ENCODE measurements around the gene DBH. TPM values are rescaled to one million over a fixed set of nuclear protein-coding genes. Genes with fewer than 3 reads are reported as not detected.
"Not testable (repeated sequence)": the region's sequence is repeated elsewhere in the genome, so short reads cannot be mapped to it uniquely, and the experiment has no call there.

DBH gene
- polyA plus RNA-seq, 1 donor (not counting 4 experiments of a cell fraction or from before 2014, with no cell fraction given): not detected

- no peaks in the 10 kb centered on the region for H3K4me1 ChIP-seq (ENCODE audit: control insufficient read depth, extremely low read depth, insufficient read depth, low read length)
- no peak for FAIRE-seq
- no peaks in the 10 kb centered on the region for H3K27me3 ChIP-seq (ENCODE audit: control insufficient read depth, extremely low read depth, insufficient read depth, low read length)
- no peaks in the 10 kb centered on the region for H4K20me1 ChIP-seq (ENCODE audit: control insufficient read depth, extremely low read depth, insufficient read depth, low read length)
- no peak overlapping the region for H3K4me3 ChIP-seq (ENCODE audit: control insufficient read depth in 2 of 3, extremely low read depth in 1 of 3, insufficient read depth in 2 of 3, low read depth in 1 of 3, low read length in 3 of 3)
- no peaks in the 10 kb centered on the region for H3K36me3 ChIP-seq (ENCODE audit: control insufficient read depth in 2 of 2, extremely low read depth in 1 of 2, insufficient read depth in 2 of 2, low read length in 2 of 2)
- no peak for DNase-seq (ENCODE audit: low read depth, low spot score)
- H3K9me3 ChIP-seq (ENCODE audit: control insufficient read depth, low read depth, low read length): no peaks in the 10 kb centered on the region
- no peaks in the 10 kb centered on the region for H3K9me1 ChIP-seq (ENCODE audit: control insufficient read depth, extremely low read depth, insufficient read depth, low read length)
- no peak overlapping the region for H2AFZ ChIP-seq (ENCODE audit: control insufficient read depth, low read length)
- H3K9ac ChIP-seq (ENCODE audit: control insufficient read depth, extremely low read depth, insufficient read depth, low read length): no peak overlapping the region
- H3K27ac ChIP-seq (ENCODE audit: control insufficient read depth, insufficient read depth, low read length): no peak overlapping the region
- dilution Hi-C loops (cut with MboI; ENCODE audit: extremely low pct_ligation_motif_present, low sequenced_read_pairs): no loop called here
- no peak for TF ChIP-seq EZH2 (IDR thresholded peaks at IDR 0.05; ENCODE audit: low read length)
- TF ChIP-seq, protein P1, sequence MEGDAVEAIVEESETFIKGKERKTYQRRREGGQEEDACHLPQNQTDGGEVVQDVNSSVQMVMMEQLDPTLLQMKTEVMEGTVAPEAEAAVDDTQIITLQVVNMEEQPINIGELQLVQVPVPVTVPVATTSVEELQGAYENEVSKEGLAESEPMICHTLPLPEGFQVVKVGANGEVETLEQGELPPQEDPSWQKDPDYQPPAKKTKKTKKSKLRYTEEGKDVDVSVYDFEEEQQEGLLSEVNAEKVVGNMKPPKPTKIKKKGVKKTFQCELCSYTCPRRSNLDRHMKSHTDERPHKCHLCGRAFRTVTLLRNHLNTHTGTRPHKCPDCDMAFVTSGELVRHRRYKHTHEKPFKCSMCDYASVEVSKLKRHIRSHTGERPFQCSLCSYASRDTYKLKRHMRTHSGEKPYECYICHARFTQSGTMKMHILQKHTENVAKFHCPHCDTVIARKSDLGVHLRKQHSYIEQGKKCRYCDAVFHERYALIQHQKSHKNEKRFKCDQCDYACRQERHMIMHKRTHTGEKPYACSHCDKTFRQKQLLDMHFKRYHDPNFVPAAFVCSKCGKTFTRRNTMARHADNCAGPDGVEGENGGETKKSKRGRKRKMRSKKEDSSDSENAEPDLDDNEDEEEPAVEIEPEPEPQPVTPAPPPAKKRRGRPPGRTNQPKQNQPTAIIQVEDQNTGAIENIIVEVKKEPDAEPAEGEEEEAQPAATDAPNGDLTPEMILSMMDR (optimal IDR thresholded peaks at IDR 0.05 in 1 of 3, IDR thresholded peaks at IDR 0.05 in 1 of 3, conservative IDR thresholded peaks at IDR 0.05 in 1 of 3; ENCODE audit: extremely low read depth in 1 of 3, insufficient read depth in 2 of 3, low read length in 3 of 3): no peak
- H3K4me2 ChIP-seq (ENCODE audit: control insufficient read depth, extremely low read depth, insufficient read depth, low read depth, low read length): no peak overlapping the region
- no peaks in the 10 kb centered on the region for H3K79me2 ChIP-seq (ENCODE audit: control insufficient read depth, insufficient read depth, low read length)
These were observed 37.1 kb downstream of the DBH start for GRCh38 chr9:133673258-133673655.

DNA sequence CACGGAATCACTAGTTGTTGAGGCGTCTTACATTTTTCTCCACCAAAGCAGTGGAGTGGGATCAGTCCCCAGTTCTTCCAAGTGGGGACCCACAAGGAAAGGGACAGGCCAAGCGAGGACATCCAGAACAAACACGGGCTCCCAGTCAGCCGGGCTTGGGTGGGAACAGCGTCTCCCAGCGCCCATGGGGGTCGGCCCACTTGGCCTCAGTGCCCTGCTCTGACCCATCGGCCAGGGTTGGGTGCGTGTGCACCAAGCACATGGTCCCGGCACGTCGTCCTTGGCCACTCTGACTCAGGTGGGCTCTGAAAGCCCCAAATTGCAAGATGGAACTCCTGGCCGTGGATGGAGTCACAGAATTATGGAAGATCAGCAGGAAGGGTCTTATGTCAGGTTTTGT lies 37.9 kb downstream of the DBH start:
- Histone ChIP-seq H3K9me3 (ENCODE audit: control insufficient read depth, low read depth, low read length) (no peaks in the 10 kb centered on the region), H3K9ac (ENCODE audit: control insufficient read depth, extremely low read depth, insufficient read depth, low read length) (no peak overlapping the region), H3K36me3 (ENCODE audit: control insufficient read depth in 2 of 2, extremely low read depth in 1 of 2, insufficient read depth in 2 of 2, low read length in 2 of 2) (no peaks in the 10 kb centered on the region), H3K79me2 (ENCODE audit: control insufficient read depth, insufficient read depth, low read length) (no peaks in the 10 kb centered on the region), H3K9me1 (ENCODE audit: control insufficient read depth, extremely low read depth, insufficient read depth, low read length) (no peaks in the 10 kb centered on the region), H3K4me1 (ENCODE audit: control insufficient read depth, extremely low read depth, insufficient read depth, low read length) (no peaks in the 10 kb centered on the region), H3K4me2 (ENCODE audit: control insufficient read depth, extremely low read depth, insufficient read depth, low read depth, low read length) (no peak overlapping the region), H3K27me3 (ENCODE audit: control insufficient read depth, extremely low read depth, insufficient read depth, low read length) (no peaks in the 10 kb centered on the region), H2AFZ (ENCODE audit: control insufficient read depth, low read length) (no peak overlapping the region), H4K20me1 (ENCODE audit: control insufficient read depth, extremely low read depth, insufficient read depth, low read length) (no peaks in the 10 kb centered on the region), H3K4me3 (ENCODE audit: control insufficient read depth in 2 of 3, extremely low read depth in 1 of 3, insufficient read depth in 2 of 3, low read depth in 1 of 3, low read length in 3 of 3) (no peak overlapping the region), H3K27ac (ENCODE audit: control insufficient read depth, insufficient read depth, low read length) (no peak overlapping the region)
- DNase-seq (ENCODE audit: low read depth, low spot score) (no peak), FAIRE-seq (no peak)
- dilution Hi-C loops (cut with MboI; ENCODE audit: extremely low pct_ligation_motif_present, low sequenced_read_pairs): no loop called here
- TF ChIP-seq EZH2 (IDR thresholded peaks at IDR 0.05; ENCODE audit: low read length): no peak
- TF ChIP-seq, protein P1 (optimal IDR thresholded peaks at IDR 0.05 in 1 of 3, IDR thresholded peaks at IDR 0.05 in 1 of 3, conservative IDR thresholded peaks at IDR 0.05 in 1 of 3; ENCODE audit: extremely low read depth in 1 of 3, insufficient read depth in 2 of 3, low read length in 3 of 3): no peak

DNA sequence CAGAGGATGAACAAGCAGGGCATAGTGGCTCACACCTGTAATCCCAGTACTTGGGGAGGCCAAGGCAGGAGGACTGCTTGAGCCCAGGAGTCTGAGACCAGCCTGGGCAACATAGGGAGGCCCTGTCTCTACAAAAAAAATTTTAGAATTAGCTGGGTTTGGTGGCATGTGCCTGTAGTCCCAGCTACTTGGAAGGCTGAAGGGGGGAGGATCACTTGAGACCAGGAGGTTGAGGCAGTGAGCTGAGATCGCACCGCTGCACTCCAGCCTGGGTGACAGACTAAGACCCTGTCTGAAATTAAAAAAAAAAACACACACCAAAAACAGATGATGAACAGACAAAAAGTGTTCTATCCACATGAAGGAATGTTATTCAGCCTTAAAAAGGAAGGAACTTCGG lies 39.6 kb downstream of the DBH start:
- H4K20me1 ChIP-seq (ENCODE audit: control insufficient read depth, extremely low read depth, insufficient read depth, low read length); H3K9me1 ChIP-seq (ENCODE audit: control insufficient read depth, extremely low read depth, insufficient read depth, low read length); dilution Hi-C loops (cut with MboI; ENCODE audit: extremely low pct_ligation_motif_present, low sequenced_read_pairs); FAIRE-seq; H2AFZ ChIP-seq (ENCODE audit: control insufficient read depth, low read length); H3K27ac ChIP-seq (ENCODE audit: control insufficient read depth, insufficient read depth, low read length); H3K4me1 ChIP-seq (ENCODE audit: control insufficient read depth, extremely low read depth, insufficient read depth, low read length); H3K4me2 ChIP-seq (ENCODE audit: control insufficient read depth, extremely low read depth, insufficient read depth, low read depth, low read length); H3K4me3 ChIP-seq (ENCODE audit: control insufficient read depth in 2 of 3, extremely low read depth in 1 of 3, insufficient read depth in 2 of 3, low read depth in 1 of 3, low read length in 3 of 3); H3K27me3 ChIP-seq (ENCODE audit: control insufficient read depth, extremely low read depth, insufficient read depth, low read length); H3K36me3 ChIP-seq (ENCODE audit: control insufficient read depth in 2 of 2, extremely low read depth in 1 of 2, insufficient read depth in 2 of 2, low read length in 2 of 2); DNase-seq (ENCODE audit: low read depth, low spot score); H3K79me2 ChIP-seq (ENCODE audit: control insufficient read depth, insufficient read depth, low read length); H3K9me3 ChIP-seq (ENCODE audit: control insufficient read depth, low read depth, low read length); H3K9ac ChIP-seq (ENCODE audit: control insufficient read depth, extremely low read depth, insufficient read depth, low read length): not testable (repeated sequence)

All from keratinocyte (primary cell).